ENCODE results near the gene ESPNL.
A peak's percentile ranks its signal among the peaks of the same experiment; 100 is the strongest.

Gene ESPNL

DNA sequence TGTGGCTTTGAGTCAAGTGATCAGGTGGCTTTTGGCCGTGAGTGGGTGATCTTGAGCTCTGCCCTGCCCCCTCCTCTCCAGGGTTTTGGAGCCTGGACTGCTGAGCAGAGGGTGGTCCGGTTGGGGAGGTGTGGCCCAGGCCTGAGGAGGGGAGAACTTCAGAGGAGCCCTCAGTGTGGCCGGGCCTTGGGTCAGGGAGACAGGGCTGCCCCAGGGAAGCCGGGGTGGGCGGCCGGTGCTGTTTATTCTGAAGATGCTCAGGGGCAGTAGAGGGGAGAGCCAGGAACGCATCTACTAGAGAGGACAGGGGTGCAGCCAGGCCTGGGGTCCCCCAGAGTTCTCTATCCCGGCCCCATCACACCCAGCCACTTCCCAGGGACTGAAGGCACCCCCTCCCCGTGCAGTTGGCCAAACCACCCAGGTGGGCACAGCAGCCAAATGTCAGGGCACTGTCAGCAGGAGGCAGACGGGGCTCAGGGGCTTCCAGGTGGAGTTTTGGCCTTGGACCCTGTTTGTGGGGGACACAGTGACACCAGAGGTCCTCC, 59.6 kb downstream of the ESPNL start:
- peak overlapping the region; percentile 35 for H3K9ac ChIP-seq (ENCODE audit: low read length)
- H3K36me3 ChIP-seq (ENCODE audit: low read length): no peaks in the 10 kb centered on the region
- H3F3A ChIP-seq (ENCODE audit: insufficient read depth): no peaks in the 10 kb centered on the region
- no peaks in the 10 kb centered on the region for H3K9me2 ChIP-seq (replicated peaks; ENCODE audit: insufficient read depth, low read length)
- H3K79me2 ChIP-seq (ENCODE audit: insufficient read depth, low read length): no peaks in the 10 kb centered on the region
- peak overlapping the region; percentile 44 for H3K4me3 ChIP-seq (ENCODE audit: insufficient read depth, low read length, poor library complexity, severe bottlenecking)
- H3K4me2 ChIP-seq (ENCODE audit: low read depth, low read length, poor library complexity, severe bottlenecking): peak overlapping the region; percentile 56
- no peaks in the 10 kb centered on the region for H4K20me1 ChIP-seq (ENCODE audit: low read depth, low read length)
- no peak overlapping the region for H3K27ac ChIP-seq (ENCODE audit: low read depth, low read length)
- peak overlapping the region; percentile 70 for H2AFZ ChIP-seq (ENCODE audit: low read depth, low read length, severe bottlenecking)
- no peaks in the 10 kb centered on the region for H3K9me3 ChIP-seq (ENCODE audit: insufficient read depth, low read length)
- TF ChIP-seq, protein P1, sequence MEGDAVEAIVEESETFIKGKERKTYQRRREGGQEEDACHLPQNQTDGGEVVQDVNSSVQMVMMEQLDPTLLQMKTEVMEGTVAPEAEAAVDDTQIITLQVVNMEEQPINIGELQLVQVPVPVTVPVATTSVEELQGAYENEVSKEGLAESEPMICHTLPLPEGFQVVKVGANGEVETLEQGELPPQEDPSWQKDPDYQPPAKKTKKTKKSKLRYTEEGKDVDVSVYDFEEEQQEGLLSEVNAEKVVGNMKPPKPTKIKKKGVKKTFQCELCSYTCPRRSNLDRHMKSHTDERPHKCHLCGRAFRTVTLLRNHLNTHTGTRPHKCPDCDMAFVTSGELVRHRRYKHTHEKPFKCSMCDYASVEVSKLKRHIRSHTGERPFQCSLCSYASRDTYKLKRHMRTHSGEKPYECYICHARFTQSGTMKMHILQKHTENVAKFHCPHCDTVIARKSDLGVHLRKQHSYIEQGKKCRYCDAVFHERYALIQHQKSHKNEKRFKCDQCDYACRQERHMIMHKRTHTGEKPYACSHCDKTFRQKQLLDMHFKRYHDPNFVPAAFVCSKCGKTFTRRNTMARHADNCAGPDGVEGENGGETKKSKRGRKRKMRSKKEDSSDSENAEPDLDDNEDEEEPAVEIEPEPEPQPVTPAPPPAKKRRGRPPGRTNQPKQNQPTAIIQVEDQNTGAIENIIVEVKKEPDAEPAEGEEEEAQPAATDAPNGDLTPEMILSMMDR (IDR thresholded peaks at IDR 0.05; ENCODE audit: insufficient read depth, low read length, poor library complexity, severe bottlenecking): no peak
- no peak for TF ChIP-seq EZH2phosphoT487 (conservative IDR thresholded peaks at IDR 0.05; ENCODE audit: low read length)
- no peaks in the 10 kb centered on the region for H3K27me3 ChIP-seq (ENCODE audit: low read length)

DNA sequence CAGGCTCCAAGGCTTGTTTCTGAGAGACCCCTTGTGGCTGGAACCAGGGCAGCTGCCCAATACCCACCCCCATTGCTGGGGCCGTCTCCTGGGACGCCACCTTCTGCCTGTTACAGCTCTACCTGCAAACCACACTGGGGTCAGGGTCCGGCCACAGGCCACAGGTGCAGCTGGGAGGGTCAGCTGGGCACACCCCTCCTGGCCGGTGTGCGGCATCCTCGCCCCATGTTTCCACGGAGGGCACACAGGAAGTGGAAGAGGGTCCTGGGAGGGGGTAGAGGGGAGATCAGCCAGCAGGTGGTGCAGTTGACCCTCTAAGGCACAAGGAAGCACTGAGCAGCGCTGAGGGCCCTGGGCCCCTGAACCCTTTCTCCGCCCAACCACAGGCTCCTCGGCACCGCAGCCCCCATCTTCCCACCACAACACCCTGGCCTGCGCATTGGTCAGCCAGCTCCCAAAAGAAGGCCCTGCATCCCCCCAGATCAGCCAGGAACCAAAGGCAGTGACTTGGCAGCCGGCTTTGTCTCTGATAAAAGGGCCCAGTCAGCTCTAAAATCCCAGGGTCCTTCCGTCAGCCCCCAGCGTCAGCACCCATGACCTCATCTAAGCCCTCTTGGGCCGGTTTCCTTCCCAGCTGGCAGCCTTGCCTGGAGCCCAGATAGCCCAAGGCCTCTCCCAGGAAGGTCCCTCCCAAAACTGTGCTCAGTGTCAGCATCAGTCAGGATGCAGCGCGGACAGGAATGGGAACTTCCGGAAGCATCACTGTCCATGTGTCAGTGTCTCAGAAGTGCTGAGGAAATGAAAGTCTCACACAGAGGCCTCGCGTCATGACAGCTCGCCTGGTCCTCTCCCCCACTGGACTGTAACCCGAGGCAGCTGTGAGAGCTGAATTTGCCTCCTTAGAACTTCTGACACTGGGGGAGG, 60.3 kb downstream of the ESPNL start:
- Histone ChIP-seq H3K9me3 (ENCODE audit: insufficient read depth, low read length) (no peaks in the 10 kb centered on the region), H3K36me3 (ENCODE audit: low read length) (no peaks in the 10 kb centered on the region), H4K20me1 (ENCODE audit: low read depth, low read length) (no peaks in the 10 kb centered on the region), H3K9me2 (replicated peaks; ENCODE audit: insufficient read depth, low read length) (no peaks in the 10 kb centered on the region), H3K27ac (ENCODE audit: low read depth, low read length) (no peak overlapping the region), H3K4me3 (ENCODE audit: insufficient read depth, low read length, poor library complexity, severe bottlenecking) (peak overlapping the region; percentile 2), H3K27me3 (ENCODE audit: low read length) (no peaks in the 10 kb centered on the region), H3K4me2 (ENCODE audit: low read depth, low read length, poor library complexity, severe bottlenecking) (peak overlapping the region; percentile 56), H3K9ac (ENCODE audit: low read length) (peak overlapping the region; percentile 35; the same call in 1 of the 2 replicates), H3F3A (ENCODE audit: insufficient read depth) (no peaks in the 10 kb centered on the region), H3K79me2 (ENCODE audit: insufficient read depth, low read length) (no peaks in the 10 kb centered on the region), H2AFZ (ENCODE audit: low read depth, low read length, severe bottlenecking) (peak overlapping the region; percentile 70)
- TF ChIP-seq, protein P1 (IDR thresholded peaks at IDR 0.05; ENCODE audit: insufficient read depth, low read length, poor library complexity, severe bottlenecking): peak; percentile 89
- no peak for TF ChIP-seq EZH2phosphoT487 (conservative IDR thresholded peaks at IDR 0.05; ENCODE audit: low read length)

- TF ChIP-seq, protein P1 (IDR thresholded peaks at IDR 0.05; ENCODE audit: insufficient read depth, low read length, poor library complexity, severe bottlenecking): no peak
- no peak for TF ChIP-seq EZH2phosphoT487 (conservative IDR thresholded peaks at IDR 0.05; ENCODE audit: low read length)
- H3K9ac ChIP-seq (ENCODE audit: low read length): no peak overlapping the region
- H4K20me1 ChIP-seq (ENCODE audit: low read depth, low read length): no peaks in the 10 kb centered on the region
Measured at GRCh38 chr2:238161291-238162051, 61.3 kb downstream of the ESPNL start.

More at GRCh38 chr2:238161291-238162051, 61.3 kb downstream of the ESPNL start:
- Histone ChIP-seq H2AFZ (ENCODE audit: low read depth, low read length, severe bottlenecking) (no peak overlapping the region), H3F3A (ENCODE audit: insufficient read depth) (peaks cover 4% of the 10 kb centered on the region; the same call in 1 of the 2 replicates), H3K4me2 (ENCODE audit: low read depth, low read length, poor library complexity, severe bottlenecking) (no peak overlapping the region), H3K36me3 (ENCODE audit: low read length) (no peaks in the 10 kb centered on the region), H3K27me3 (ENCODE audit: low read length) (no peaks in the 10 kb centered on the region), H3K27ac (ENCODE audit: low read depth, low read length) (no peak overlapping the region), H3K9me3 (ENCODE audit: insufficient read depth, low read length) (no peaks in the 10 kb centered on the region), H3K9me2 (replicated peaks; ENCODE audit: insufficient read depth, low read length) (no peaks in the 10 kb centered on the region), H3K4me3 (ENCODE audit: insufficient read depth, low read length, poor library complexity, severe bottlenecking) (no peak overlapping the region), H3K79me2 (ENCODE audit: insufficient read depth, low read length) (no peaks in the 10 kb centered on the region)

Data from SU-DHL-6 (cell line).